Measurements from ENCODE around the gene RAPGEF6. TPM values are rescaled to one million over a fixed set of nuclear protein-coding genes. Genes with fewer than 3 reads are reported as not detected.

Gene RAPGEF6
- total and polyA plus RNA-seq, 9 of the 15 experiments (the other 6 are each of a cell fraction or from before 2014, with no cell fraction given), result 2.7 to 23.4 (median 12.7) TPM

DNA sequence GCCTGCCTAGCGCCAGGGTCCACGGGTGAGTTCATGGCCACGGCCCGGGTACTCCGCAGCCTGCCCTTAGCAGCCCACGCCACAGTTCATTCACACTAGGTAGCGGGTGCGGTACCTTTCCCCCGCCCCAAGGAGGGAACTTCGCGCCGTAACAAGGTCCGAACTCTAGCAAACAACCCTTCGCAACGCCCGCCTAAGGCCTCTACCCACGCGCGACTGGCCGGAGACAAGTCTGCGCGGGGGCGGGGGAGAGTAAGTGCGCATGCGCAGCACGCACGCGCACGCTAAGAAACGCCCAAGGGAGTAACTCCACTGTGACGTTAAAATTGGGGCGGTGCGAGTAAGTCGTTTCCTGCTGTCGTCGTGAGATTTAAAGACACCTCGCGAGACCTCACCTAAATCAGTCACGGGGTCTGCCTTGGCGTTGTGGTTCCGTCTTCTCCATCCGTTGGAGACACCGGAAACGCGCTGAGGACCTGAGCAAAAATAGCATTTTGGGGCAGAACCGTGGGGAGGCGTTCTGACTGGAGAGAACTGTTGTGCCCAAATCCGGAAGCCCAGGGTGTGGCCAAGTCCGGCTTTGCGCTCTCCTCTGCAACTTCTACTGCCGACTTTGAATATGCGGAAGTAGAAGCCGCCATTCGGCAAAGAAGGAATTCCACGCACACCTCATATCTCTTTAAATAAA is at the start of gene RAPGEF6 (continued):
- TF ChIP-seq ZNF121 (CRISPR knock-in tag; conservative IDR thresholded peaks at IDR 0.05) (no peak), L3MBTL2 (IDR thresholded peaks at IDR 0.05) (peak; percentile 82), FOXK2 (conservative IDR thresholded peaks at IDR 0.05 in 1 of 2, IDR thresholded peaks at IDR 0.05 in 1 of 2; ENCODE audit: low read depth in 2 of 2) (peak; percentile 79 to 86), CHD1 (IDR thresholded peaks at IDR 0.05; ENCODE audit: low read length) (no peak), ARID2 (IDR thresholded peaks at IDR 0.05) (no peak), BRD9 (IDR thresholded peaks at IDR 0.05; ENCODE audit: low read depth, partially characterized antibody) (no peak), MIER1 (IDR thresholded peaks at IDR 0.05; ENCODE audit: low read depth) (no peak), SPI1 (IDR thresholded peaks at IDR 0.05; ENCODE audit: borderline replicate concordance, low read depth, low read length) (peak; percentile 75), CLOCK (CRISPR knock-in tag; IDR thresholded peaks at IDR 0.05; ENCODE audit: borderline replicate concordance) (no peak), GATAD2A (IDR thresholded peaks at IDR 0.05) (peak; percentile 91; the same call in 1 of the 2 replicates), TARDBP (IDR thresholded peaks at IDR 0.05) (peak; percentile 89), TCF3 (CRISPR knock-in tag; IDR thresholded peaks at IDR 0.05) (0 out of 2 replicates have a peak, but pooled peaks have one; percentile 17), NFE2L1 (tag; IDR thresholded peaks at IDR 0.05; ENCODE audit: borderline replicate concordance, low read depth) (no peak), POLR2A (conservative IDR thresholded peaks at IDR 0.05) (peak; percentile 93), SMAD3 (CRISPR knock-in tag; conservative IDR thresholded peaks at IDR 0.05) (no peak)
- TF ChIP-seq, protein P1, sequence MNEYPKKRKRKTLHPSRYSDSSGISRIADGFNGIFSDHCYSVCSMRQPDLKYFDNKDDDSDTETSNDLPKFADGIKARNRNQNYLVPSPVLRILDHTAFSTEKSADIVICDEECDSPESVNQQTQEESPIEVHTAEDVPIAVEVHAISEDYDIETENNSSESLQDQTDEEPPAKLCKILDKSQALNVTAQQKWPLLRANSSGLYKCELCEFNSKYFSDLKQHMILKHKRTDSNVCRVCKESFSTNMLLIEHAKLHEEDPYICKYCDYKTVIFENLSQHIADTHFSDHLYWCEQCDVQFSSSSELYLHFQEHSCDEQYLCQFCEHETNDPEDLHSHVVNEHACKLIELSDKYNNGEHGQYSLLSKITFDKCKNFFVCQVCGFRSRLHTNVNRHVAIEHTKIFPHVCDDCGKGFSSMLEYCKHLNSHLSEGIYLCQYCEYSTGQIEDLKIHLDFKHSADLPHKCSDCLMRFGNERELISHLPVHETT (CRISPR knock-in tag; conservative IDR thresholded peaks at IDR 0.05 in 1 of 2, IDR thresholded peaks at IDR 0.05 in 1 of 2), result peak in 1 of 2 experiments; percentile 50; a peak in 1 of 4 replicates
- TF ChIP-seq, protein P2, sequence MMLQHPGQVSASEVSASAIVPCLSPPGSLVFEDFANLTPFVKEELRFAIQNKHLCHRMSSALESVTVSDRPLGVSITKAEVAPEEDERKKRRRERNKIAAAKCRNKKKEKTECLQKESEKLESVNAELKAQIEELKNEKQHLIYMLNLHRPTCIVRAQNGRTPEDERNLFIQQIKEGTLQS (IDR thresholded peaks at IDR 0.05), result no peak
- TF ChIP-seq, protein P2 (CRISPR knock-in tag; conservative IDR thresholded peaks at IDR 0.05), result no peak

Measured in K562 (cell line).